Upper lobe of left lung (tissue), 6 donors: ENCODE measurements around the gene RPRD1B. TPM values are rescaled to one million over a fixed set of nuclear protein-coding genes. Genes with fewer than 3 reads are reported as not detected.

Experiments
- ATAC-seq, 2 donors: fragments of 200-7000 bp; cut with Tn5 transposase; one replicate each; pipeline ENCODE4 v1.9.1; 2022; ENCODE audit warnings: mild to moderate bottlenecking in 2 of 2, moderate library complexity in 2 of 2; ENCODE audit not compliant: low FRiP score in 2 of 2
- DNase-seq, 2 donors: peaks; one replicate each; pipeline ENCODE4 v3.0.0-alpha.2; 2019 to 2020
- H3K27ac ChIP-seq, 4 donors: fragments of 200-600 bp; sonication (generic); one replicate each; pipeline ENCODE4 v1.5.1; 2016 to 2019
- H3K27me3 ChIP-seq, 4 donors: fragments of 200-600 bp; sonication (generic); one replicate each; pipeline ENCODE4 v1.5.1; 2017 to 2019
- H3K36me3 ChIP-seq, 4 donors: fragments of 200-600 bp; sonication (generic); one replicate each; pipeline ENCODE4 v1.5.1; 2016 to 2019
- H3K4me1 ChIP-seq, 4 donors: fragments of 200-600 bp; sonication (generic); one replicate each; pipeline ENCODE4 v1.5.1; 2018 to 2019
- H3K4me3 ChIP-seq, 4 donors: fragments of 200-600 bp; sonication (generic); one replicate each; pipeline ENCODE4 v1.5.1; 2017 to 2019; ENCODE audit warnings: mild to moderate bottlenecking in 2 of 4, moderate library complexity in 1 of 4
- H3K9me3 ChIP-seq, 4 donors: fragments of 200-600 bp; sonication (generic); one replicate each; pipeline ENCODE4 v1.5.1; 2018 to 2019
- CTCF ChIP-seq, 6 experiments: fragments of 450-650 bp in 4 of 6; fragments of 200-600 bp in 2 of 6; sonication (generic) in 2 of 6; IDR thresholded peaks; one replicate each; pipeline ENCODE4 v1.5.1; 2016 to 2019; ENCODE audit warnings: antibody characterized with exemption in 6 of 6
- EP300 ChIP-seq, 4 donors: sonication (generic); formaldehyde crosslinking; IDR thresholded peaks; one replicate each; pipeline ENCODE4 v1.5.1; 2017; ENCODE audit warnings: antibody characterized with exemption in 4 of 4, control low read depth in 2 of 4
- POLR2A ChIP-seq, 4 donors: fragments of 450-650 bp; IDR thresholded peaks; one replicate each; pipeline ENCODE4 v1.5.1; 2016 to 2017; ENCODE audit warnings: antibody characterized with exemption in 4 of 4, mild to moderate bottlenecking in 2 of 4
- POLR2AphosphoS5 ChIP-seq, 2 donors: sonication (generic); formaldehyde crosslinking; IDR thresholded peaks; one replicate each; pipeline ENCODE4 v1.5.1; 2017; ENCODE audit warnings: antibody characterized with exemption in 2 of 2
- WGBS, 2 donors: methylation state at CpG; one replicate each; pipeline ENCODE4 v1.1.5; 2017 to 2018; 5-methylcytosine and 5-hydroxymethylcytosine counted together
- total RNA-seq, 6 donors: library from RNA; depleted of rRNA in 4 of 6; stranded (reverse); fragments of >200 nt in 4 of 6; gene quantifications; one replicate each; pipeline versions ENCODE4 v1.1.0 to v1.2.1, GENCODE V29; 2016 to 2021
- donor health status: DM: no; HTN: no; CAD: no; lungs with moderate emphysema.
- donor health status: DM: no; HTN: yes; CAD: no; lungs with severe emphysema.

Gene RPRD1B
- total RNA-seq, 6 donors from 2014 or later: 26.0 to 75.4 (median 29.2) TPM

- Histone ChIP-seq H3K27me3 (no peaks in the 10 kb centered on the region), H3K36me3 (no peaks in the 10 kb centered on the region)
- 95 to 96% methylated on average over 4 to 5 of the region's 5 CpGs for WGBS, 2 donors
Observed at GRCh38 chr20:38024496-38024895, 9.1 kb upstream of the RPRD1B start.

GRCh38 chr20:38029453-38029852, 4.1 kb upstream of the RPRD1B start:
- no peak for DNase-seq
- TF ChIP-seq POLR2A (IDR thresholded peaks at IDR 0.05) (no peak), CTCF (IDR thresholded peaks at IDR 0.05) (no peak), POLR2AphosphoS5 (IDR thresholded peaks at IDR 0.05) (no peak), EP300 (IDR thresholded peaks at IDR 0.05) (no peak)
- ATAC-seq: no peak
- H3K4me3 ChIP-seq: no peak overlapping the region
- peaks cover 11 to 27% (median 16%) of the 10 kb centered on the region in 4 donors for H3K4me1 ChIP-seq
- H3K9me3 ChIP-seq: no peaks in the 10 kb centered on the region
- no peaks in the 10 kb centered on the region for H3K27me3 ChIP-seq
- no peak overlapping the region for H3K27ac ChIP-seq
- 93 to 96% methylated on average over 3 of the region's 3 CpGs for WGBS, 2 donors
- no peaks in the 10 kb centered on the region for H3K36me3 ChIP-seq

More at GRCh38 chr20:38024496-38024895, 9.1 kb upstream of the RPRD1B start:
- ATAC-seq (no peak), DNase-seq (no peak)
- TF ChIP-seq POLR2AphosphoS5 (IDR thresholded peaks at IDR 0.05): no peak
- TF ChIP-seq POLR2A (IDR thresholded peaks at IDR 0.05): no peak
- TF ChIP-seq CTCF (IDR thresholded peaks at IDR 0.05): no peak
- no peak for TF ChIP-seq EP300 (IDR thresholded peaks at IDR 0.05)
- Histone ChIP-seq H3K27ac (peak overlapping the region in 1 of 4 donors; percentile 19), H3K9me3 (no peaks in the 10 kb centered on the region), H3K4me1 (peaks cover 10 to 20% (median 13%) of the 10 kb centered on the region in 4 donors), H3K4me3 (no peak overlapping the region)

- Histone ChIP-seq H3K27ac (no peak overlapping the region), H3K27me3 (no peaks in the 10 kb centered on the region), H3K4me3 (peak overlapping the region in 1 of 4 donors; percentile 77), H3K9me3 (no peaks in the 10 kb centered on the region), H3K4me1 (peaks cover 36 to 50% (median 39%) of the 10 kb centered on the region in 4 donors), H3K36me3 (peaks cover 0 to 11% (median 1%) of the 10 kb centered on the region in 4 donors)
- ATAC-seq (no peak), DNase-seq (no peak)
- WGBS, 2 donors: 95 to 96% methylated on average over 3 of the region's 3 CpGs
- no peak for TF ChIP-seq POLR2AphosphoS5 (IDR thresholded peaks at IDR 0.05)
- no peak for TF ChIP-seq EP300 (IDR thresholded peaks at IDR 0.05)
- TF ChIP-seq CTCF (IDR thresholded peaks at IDR 0.05): no peak
- TF ChIP-seq POLR2A (IDR thresholded peaks at IDR 0.05): no peak
Observed at GRCh38 chr20:38031957-38032356, 1.6 kb upstream of the RPRD1B start.

- TF ChIP-seq POLR2AphosphoS5 (IDR thresholded peaks at IDR 0.05) (no peak), CTCF (IDR thresholded peaks at IDR 0.05) (no peak), POLR2A (IDR thresholded peaks at IDR 0.05) (no peak), EP300 (IDR thresholded peaks at IDR 0.05) (no peak)
- Histone ChIP-seq H3K4me1 (peaks cover 37 to 57% (median 42%) of the 10 kb centered on the region in 4 donors), H3K9me3 (no peaks in the 10 kb centered on the region), H3K36me3 (peaks cover 0 to 11% (median 1%) of the 10 kb centered on the region in 4 donors), H3K27ac (peak overlapping the region; percentile 94 to 99 (median 97)), H3K4me3 (peak overlapping the region; percentile 60 to 96 (median 78)), H3K27me3 (no peaks in the 10 kb centered on the region)
- ATAC-seq (peak; percentile 66 to 67), DNase-seq (peak; percentile 42 to 61)
- 24 to 30% methylated on average over 28 of the region's 28 CpGs for WGBS, 2 donors
Observed at GRCh38 chr20:38032585-38033329, 789 bp upstream of the RPRD1B start.
